Fibroblast of skin of scalp (primary cell): ENCODE measurements around the gene ATM. TPM values are rescaled to one million over a fixed set of nuclear protein-coding genes. Genes with fewer than 3 reads are reported as not detected.

Source experiments
- DNase-seq: peaks from one replicate; pipeline ENCODE4 v3.0.0-alpha.2; 2013
- polyA plus RNA-seq, 2 experiments: library from polyadenylated mRNA; unstranded; fragments of 120-200 nt; gene quantifications; one replicate each; pipeline ENCODE4 v1.2.1, GENCODE V29; 2013; ENCODE audit not compliant: insufficient read length in 2 of 2

The ATM gene, protein sequence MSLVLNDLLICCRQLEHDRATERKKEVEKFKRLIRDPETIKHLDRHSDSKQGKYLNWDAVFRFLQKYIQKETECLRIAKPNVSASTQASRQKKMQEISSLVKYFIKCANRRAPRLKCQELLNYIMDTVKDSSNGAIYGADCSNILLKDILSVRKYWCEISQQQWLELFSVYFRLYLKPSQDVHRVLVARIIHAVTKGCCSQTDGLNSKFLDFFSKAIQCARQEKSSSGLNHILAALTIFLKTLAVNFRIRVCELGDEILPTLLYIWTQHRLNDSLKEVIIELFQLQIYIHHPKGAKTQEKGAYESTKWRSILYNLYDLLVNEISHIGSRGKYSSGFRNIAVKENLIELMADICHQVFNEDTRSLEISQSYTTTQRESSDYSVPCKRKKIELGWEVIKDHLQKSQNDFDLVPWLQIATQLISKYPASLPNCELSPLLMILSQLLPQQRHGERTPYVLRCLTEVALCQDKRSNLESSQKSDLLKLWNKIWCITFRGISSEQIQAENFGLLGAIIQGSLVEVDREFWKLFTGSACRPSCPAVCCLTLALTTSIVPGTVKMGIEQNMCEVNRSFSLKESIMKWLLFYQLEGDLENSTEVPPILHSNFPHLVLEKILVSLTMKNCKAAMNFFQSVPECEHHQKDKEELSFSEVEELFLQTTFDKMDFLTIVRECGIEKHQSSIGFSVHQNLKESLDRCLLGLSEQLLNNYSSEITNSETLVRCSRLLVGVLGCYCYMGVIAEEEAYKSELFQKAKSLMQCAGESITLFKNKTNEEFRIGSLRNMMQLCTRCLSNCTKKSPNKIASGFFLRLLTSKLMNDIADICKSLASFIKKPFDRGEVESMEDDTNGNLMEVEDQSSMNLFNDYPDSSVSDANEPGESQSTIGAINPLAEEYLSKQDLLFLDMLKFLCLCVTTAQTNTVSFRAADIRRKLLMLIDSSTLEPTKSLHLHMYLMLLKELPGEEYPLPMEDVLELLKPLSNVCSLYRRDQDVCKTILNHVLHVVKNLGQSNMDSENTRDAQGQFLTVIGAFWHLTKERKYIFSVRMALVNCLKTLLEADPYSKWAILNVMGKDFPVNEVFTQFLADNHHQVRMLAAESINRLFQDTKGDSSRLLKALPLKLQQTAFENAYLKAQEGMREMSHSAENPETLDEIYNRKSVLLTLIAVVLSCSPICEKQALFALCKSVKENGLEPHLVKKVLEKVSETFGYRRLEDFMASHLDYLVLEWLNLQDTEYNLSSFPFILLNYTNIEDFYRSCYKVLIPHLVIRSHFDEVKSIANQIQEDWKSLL (N-terminal part only)
- 34.1 TPM for polyA plus RNA-seq (2013, experiment 1 of 2; ENCODE audit: insufficient read length)
- 36.6 TPM for polyA plus RNA-seq (2013, experiment 2 of 2; ENCODE audit: insufficient read length)

DNA sequence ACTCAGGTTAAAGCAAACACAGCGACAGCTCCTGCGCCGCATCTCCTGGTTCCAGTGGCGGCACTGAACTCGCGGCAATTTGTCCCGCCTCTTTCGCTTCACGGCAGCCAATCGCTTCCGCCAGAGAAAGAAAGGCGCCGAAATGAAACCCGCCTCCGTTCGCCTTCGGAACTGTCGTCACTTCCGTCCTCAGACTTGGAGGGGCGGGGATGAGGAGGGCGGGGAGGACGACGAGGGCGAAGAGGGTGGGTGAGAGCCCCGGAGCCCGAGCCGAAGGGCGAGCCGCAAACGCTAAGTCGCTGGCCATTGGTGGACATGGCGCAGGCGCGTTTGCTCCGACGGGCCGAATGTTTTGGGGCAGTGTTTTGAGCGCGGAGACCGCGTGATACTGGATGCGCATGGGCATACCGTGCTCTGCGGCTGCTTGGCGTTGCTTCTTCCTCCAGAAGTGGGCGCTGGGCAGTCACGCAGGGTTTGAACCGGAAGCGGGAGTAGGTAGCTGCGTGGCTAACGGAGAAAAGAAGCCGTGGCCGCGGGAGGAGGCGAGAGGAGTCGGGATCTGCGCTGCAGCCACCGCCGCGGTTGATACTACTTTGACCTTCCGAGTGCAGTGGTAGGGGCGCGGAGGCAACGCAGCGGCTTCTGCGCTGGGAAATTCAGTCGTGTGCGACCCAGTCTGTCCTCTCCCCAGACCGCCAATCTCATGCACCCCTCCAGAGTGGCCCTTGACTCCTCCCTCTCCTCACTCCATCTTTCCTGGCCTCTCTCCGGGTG, at the start of gene ATM, which contains the start of gene NPAT:
ATM (plus strand) TSS at position 494 of the 774 bp plus-strand sequence. CDS start 4,558 bp downstream, outside the sequence.
NPAT (minus strand) TSS at position 65 of the 774 bp plus-strand sequence. CDS start 102 bp downstream, outside the sequence.
- DNase-seq: peak; percentile 99

DNA sequence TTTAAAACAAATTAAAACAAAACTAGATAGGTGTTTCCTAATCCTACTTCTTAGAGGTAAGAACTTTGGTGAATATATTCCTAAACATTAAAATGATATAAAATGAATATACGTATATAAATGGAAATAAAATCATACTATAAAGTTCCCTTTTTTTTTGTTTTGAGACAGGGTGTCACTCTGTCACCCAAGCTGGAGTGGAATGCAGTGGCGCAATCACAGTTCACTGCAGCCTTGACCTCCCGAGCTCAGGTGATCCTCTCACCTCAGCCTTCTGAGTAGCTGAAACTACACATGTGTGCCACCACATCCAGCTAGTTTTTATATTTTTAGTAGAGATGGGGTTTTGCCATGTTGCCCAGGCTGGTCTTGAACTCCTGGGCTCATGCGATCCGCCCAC, 45.3 kb upstream of the ATM start:
- DNase-seq: no peak

DNA sequence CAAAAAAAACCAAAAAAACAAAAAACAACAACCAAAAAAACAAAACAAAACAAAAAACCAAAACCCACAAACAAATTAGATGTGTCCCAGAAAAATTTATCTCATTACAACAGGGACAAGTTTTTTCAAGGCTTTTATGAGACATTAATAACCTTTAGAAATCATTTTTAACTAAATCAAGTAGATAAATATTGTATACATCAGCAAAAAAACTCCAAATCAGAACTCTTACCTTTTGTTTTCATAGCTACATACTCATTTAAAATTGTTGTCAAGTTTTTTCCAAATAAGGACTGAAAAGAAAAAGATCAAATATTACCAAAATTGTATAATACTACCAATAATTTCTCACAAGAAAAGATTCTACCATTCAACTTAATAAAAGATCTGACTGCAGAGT, 29.1 kb upstream of the ATM start:
- DNase-seq: no peak

DNA sequence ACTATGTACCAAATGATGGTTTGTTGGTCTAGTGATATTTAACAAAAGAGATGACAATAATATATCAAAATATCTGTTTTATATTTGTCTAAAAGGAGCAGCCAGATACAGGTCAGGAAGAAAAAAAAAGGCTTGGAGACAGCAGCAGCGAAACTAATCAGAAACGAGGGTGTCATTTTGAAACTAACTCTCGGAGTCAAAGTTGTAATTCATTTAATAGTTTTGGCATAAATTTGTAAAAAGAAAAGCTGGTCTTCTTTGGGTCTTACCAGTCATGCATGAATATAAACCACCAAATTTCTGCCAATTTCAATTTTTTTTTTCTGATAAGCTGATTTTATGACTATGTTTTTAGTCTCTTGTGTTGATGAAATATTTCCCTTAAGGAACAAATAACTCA, 26.0 kb upstream of the ATM start:
- no peak for DNase-seq

DNA sequence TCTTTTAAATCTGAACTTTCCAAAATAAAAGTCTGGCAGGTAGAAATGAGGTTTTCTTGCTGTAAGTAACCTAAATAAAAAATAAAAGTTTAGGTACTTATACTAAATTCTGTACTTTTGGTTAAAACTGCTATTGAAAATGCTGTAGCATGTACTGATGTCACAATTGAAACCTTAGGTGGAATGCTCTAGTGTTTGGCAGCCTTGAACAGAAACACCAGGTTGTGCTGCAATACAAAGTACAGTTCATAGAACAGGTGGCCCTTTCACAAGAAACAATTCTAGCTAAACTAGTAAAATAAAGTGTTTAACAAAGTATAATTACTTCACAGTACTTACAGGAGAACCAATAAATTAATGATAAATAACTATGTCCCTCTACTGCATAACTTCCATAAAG, 25.5 kb upstream of the ATM start:
- DNase-seq: no peak

DNA sequence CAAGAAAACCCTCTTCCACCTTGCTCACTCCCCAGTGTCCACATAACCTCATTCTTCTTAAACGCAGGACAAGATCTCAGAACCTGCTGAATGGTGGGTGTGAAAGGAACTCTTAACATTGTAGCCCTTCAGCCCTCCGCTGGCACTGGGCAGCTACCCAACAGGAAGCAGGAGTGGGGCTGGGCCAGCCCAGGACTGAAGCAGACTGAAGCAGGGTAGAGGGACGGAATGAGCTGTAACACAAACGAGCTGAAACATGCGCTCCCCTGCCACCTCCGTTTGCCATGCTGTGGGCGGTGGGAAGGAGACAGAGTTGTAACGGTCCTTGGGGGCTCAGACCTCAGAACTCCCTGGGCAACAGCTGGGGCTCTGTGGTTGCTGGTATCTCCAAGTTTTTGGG, 24.0 kb upstream of the ATM start:
- no peak for DNase-seq

DNA sequence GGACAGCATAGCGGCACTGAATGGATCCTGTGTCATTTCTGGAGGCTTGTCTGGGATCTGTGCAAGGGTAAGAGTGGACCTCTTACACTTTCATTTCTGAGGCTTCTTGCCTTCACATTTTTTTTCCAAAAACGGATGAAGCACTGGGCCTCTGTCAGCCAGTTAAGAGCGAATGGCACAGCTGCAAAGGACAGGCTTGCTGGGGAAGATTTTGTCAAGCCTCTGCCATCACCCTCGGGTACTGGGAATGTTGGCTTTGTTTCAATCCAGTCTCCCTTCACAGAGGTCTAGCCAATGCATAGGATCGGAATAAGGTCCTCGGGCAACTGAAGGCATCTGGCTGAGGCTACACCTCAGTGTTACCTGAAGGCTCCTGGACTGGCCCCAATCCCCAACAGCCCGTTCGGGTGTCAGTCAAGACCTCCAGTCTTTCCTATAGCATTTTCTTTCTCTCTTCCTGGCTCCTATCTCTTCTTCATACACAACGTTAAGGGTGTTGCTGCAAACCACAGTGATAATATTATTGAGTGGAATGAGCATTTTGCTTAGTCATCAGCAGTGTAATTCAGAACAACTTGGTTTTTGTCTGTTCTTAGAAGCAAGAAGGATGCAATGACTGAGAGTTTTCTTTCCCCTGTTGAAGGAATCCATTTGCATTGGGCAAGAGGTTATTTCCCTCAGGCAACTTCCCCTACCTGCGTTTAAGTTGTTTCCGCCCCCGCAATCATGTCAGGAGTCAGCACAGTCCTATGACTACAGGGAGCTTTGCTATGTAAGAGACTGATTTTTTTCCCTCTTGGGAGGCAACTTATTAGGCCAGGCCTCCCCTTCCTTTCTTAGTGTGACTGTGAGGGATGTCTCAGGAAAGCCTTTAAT, 23.2 kb upstream of the ATM start:
- DNase-seq: peak; percentile 31

DNA sequence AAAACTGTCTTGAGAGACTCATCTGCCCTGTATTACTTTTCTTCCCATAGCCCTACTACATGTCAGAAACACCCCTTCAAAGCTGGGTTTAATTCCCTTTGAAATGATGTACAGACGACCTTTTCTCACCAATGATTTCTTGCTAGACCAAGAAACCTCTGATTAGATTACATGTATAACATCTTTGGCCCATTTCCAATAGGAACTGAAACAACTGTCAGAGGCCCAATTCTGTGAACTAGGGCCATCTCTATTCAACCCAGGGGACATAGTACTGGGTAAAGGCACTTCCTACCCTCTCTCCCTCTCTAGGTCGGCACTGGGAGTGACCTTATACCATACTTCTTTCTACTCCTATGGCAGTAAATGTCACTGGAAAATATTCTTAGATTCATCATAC, 19.8 kb upstream of the ATM start:
- no peak for DNase-seq

DNA sequence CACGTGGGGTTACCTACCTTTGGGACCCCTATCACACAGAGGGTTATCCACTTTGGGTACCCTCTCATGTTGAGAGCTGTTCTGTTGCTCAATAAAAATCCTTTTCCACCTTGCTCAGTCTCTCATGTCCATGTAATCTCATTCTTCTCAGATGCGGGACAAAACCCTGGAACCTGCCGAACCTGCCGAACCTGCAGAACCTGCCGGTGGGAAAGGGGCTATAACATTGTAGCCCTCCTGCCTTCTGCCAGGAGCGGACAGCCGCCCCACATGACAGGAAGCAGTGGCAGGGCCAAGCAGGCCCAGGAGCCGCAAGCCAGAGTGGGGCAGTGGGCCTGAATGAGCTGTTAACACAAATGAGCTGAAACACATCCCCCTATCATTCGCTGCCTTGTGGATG, 18.5 kb upstream of the ATM start:
- DNase-seq: no peak

DNA sequence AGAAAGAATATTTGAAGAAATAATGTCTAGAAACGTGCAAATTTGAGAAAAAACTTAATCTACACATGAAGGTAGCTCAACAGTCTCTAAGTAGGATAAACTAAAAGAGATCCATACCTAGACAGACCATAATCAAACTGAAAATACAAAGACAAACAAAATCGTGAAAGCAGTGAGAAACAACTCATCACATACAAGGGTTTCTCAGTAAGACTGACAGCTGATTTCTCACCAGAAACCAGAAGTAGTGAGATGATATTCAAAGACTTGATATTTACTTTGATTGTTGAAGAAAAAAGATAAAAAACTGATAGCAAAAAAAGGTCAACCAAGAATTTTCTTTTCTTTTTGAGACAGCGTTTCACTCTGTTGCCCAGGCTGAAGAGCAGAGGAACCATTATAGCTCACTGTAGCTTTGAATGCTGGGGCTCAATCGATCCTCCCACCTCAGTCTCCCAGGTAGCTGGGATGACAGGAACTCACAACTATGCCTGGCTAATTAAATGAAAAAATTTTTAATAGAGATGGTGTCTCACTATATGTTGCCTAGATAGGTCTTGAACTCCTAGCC, 17.9 kb upstream of the ATM start:
- DNase-seq: no peak

DNA sequence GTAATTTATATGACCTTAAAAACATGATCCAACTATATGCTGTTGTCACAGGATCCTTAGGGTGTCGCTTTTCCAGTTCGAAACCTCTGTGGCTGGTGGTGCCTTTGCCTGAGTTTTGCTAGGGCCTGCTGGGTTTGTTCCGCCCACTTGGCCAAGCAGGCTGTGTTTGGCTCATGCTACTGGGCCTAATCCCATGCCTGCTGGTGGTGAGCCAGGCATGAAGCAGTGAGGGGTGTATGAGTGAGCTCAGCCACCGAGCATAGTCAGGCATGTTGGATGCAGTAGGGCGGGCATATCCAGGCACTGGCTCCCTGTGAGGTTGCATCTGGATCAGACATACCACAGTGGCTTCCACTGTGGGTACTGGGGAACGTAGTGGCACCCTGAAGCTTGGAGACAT, 16.7 kb upstream of the ATM start:
- DNase-seq: no peak

DNA sequence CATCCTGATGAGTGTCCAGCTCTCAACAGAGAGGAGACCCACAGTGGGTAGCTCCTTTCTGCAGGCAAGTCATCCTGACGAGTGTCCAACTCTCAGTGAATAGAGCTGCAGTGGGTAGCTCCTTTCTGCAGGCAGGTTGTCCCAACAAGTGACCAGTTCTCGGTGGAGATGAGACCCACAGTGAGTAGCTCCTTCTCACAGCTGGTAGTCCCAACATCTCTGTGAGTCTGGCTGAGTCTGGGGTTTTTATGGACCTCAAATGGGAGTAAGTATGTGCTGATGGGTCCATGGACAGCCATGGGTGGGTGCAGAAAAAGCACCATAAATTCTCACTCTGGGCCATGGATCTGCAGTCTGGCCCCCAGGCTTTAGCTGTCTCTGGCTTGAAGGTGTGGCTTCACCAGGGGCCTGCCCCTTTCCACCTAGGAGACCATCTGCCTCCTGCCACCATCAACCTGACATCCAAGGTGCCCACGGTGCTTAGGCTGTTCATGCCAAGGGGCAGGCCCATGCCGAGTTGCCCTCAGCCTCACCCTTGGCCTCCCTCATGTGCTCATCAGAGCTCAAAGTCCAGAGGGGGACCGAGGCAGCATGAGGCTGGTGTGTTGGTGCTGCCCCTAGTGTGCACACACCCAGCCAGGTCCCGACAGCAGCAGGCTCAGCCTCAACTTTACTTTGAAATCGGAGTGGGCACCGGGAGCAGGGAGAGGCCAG, 15.7 kb upstream of the ATM start:
- DNase-seq: no peak

DNA sequence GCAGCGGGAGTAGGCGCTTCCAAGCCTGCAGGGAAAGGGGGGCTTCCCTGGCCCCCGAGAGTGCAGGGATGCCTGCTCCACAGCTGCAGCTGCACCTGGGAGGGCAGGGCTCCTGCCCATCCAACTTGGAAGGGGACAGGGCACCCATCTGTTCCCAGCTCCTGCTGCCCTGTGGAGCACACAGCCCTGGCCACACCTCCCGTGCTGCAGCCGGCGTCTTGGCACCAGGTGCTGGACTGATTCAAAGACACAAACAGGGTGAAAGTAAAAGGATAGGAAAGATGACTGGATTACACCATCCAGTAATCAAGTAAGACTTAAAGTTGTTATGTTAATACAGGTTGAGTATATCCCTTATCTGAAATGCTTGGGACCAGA, 15.2 kb upstream of the ATM start:
- no peak for DNase-seq

DNA sequence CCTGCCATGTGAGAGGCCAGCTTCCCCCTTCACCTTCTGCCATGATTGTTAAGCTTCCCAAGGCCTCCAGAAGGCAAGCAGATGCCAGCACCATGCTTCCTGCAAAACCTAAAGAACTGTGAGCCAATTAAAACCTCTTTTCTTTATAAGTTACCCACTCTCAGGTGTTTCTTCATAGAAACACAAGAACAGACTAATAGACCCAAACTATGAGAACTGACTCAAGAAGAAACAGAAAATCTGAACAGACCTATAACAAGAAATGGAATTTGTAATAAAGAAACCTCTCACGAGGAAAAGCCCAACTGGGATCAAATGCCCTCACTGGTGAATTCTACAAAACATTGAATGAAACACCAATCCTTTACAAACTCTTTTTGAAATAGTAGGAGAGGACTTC, 12.4 kb upstream of the ATM start:
- DNase-seq: no peak

DNA sequence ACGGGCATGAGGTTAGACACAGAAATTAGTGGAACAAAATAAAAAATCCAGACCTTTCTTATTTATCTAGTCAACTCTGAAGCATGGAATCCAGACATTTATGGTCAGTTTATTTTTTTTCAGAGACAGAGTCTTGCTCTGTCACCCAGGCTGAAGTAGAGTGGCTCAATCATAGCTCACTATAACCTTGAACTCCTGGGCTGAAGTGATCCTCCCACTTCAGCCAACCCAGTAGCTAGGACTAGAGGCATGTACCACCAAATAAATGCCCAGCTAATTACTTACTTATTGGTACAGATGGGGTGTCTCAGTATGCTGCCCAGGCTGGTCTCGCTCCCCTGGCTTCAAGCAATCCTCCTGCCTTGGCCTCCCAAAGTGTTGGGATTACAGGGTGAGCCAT, 9.1 kb upstream of the ATM start:
- no peak for DNase-seq

DNA sequence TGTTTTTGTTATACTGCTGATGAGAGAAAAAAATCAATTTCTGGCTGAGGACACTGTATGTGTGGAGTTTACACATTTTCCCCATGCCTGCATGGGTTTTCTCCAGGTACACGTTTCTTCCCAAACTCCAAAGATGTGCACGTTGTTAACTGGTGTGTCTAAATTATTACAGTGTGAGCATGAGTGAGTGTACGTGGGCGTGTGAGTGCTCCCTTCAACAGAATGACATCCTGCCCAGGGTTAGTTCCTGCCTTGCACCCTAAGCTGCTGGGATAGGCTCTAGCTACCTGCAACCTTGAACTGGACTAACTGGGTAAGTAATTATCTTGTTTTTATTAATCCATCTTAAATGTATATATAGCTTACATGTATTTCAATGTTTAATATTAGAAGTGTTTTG, 5.9 kb upstream of the ATM start:
- DNase-seq: no peak

DNA sequence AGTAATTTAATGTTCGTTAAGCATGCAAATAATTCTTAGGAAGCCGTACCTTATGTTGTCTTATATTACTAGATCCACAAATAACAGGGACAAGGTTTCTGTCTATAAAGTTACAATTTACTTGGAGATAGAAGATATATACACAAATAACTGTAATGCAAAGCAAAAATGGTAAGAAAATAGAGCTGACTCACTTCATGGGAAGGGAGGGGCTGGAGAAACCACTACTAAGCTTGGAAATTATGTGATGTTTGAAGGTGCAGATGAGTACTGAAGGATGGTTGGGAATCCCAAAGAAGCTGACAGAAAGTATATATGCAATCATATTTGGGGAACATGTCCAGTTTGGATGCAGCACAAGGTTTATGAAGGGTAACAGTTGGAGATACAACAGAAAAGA, 4.4 kb upstream of the ATM start:
- no peak for DNase-seq

DNA sequence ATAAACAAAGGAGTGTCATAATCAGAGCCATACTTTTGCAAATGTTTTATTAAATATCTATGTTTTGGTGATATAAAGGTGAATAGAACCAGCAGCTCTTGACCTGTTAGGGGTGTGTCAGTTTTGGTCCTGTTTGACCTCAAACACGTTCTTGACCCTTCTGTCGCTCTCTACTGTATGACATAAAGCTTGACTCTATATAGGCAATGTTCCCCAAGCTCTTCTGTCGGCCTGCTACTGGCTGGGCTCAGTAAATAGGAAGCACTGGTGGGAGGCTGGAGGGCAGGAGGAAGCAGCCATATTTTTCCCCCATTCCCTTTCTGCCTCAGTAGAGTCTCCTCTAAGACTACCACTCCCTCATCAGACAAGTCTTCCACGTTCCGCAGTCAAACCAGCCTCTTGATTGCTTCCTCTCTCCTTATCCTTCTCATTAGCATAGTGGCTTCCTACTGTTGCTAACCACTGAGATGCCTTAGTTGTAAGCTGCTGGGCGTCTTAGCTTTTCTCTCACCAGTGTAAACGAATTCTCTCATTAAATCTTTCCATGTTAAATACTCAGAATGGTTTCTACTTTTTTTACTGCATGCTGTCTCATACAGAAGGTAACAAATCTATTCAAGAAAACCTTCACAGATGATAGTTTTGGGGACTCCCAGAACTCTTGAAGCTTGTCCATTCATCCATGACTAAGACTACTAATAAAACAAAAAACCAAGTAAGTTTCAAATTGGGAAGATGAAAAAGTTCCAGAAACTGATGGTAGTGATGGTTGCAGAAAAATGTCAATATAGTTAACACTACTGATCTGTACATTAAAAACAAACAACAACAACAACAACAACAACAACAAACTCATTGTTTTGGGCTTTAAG, 3.7 kb upstream of the ATM start:
- no peak for DNase-seq
